H1 (cell line): Measurements from ENCODE around the gene PEPD. TPM values are rescaled to one million over a fixed set of nuclear protein-coding genes. Genes with fewer than 3 reads are reported as not detected.

Source experiments
- CTCF ChIA-PET: fragments of 300-600 bp; sonication (Branson Sonifier 250); formaldehyde crosslinking; loops from one replicate; lab custom pipeline; 2021; ENCODE audit not compliant: partially characterized antibody; lab: Charles Lee
- POLR2A ChIA-PET: fragments of 300-600 bp; sonication (Branson Sonifier 250); formaldehyde crosslinking; loops from one replicate; lab custom pipeline; 2021; ENCODE audit warnings: inconsistent platforms; ENCODE audit not compliant: partially characterized antibody; lab: Charles Lee
- DNase-seq, 2 experiments: peaks; one replicate each; pipeline versions ENCODE4 v3.0.0 to v3.0.0-alpha.2; 2010 to 2022; ENCODE audit warnings: low spot score in 2 of 2, low read depth in 1 of 2, mixed read lengths in 1 of 2
- FAIRE-seq: peaks from 2 replicates; lab custom pipeline; 2011; peaks lifted over from hg19 to GRCh38; lab: Jason Lieb, UNC
- H2AFZ ChIP-seq: 2 replicates; pipeline ENCODE4 v1.8.1; 2012; ENCODE audit warnings: low read length, inconsistent platforms
- H2AK5ac ChIP-seq: 2 replicates; pipeline ENCODE4 v1.6.1; 2013; ENCODE audit warnings: low read depth, low read length
- H2BK120ac ChIP-seq: replicated peaks from 2 replicates; pipeline ENCODE3; 2013; ENCODE audit warnings: low read depth, low read length, inconsistent platforms
- H2BK12ac ChIP-seq: 2 replicates; pipeline ENCODE4 v1.6.1; 2013; ENCODE audit warnings: low read depth, low read length
- H2BK15ac ChIP-seq: 2 replicates; pipeline ENCODE4 v1.6.1; 2013; ENCODE audit warnings: low read length
- H2BK20ac ChIP-seq: 2 replicates; pipeline ENCODE4 v1.6.1; 2013; ENCODE audit warnings: low read length
- H2BK5ac ChIP-seq: 2 replicates; pipeline ENCODE4 v1.6.1; 2013; ENCODE audit warnings: low read depth, low read length
- H3K14ac ChIP-seq: 2 replicates; pipeline ENCODE4 v1.6.1; 2013; ENCODE audit warnings: inconsistent platforms; ENCODE audit not compliant: insufficient read length
- H3K18ac ChIP-seq: 2 replicates; pipeline ENCODE4 v1.6.1; 2013; ENCODE audit warnings: low read length; ENCODE audit errors: extremely low read depth
- H3K23ac ChIP-seq: 2 replicates; pipeline ENCODE4 v1.6.1; 2013; ENCODE audit warnings: inconsistent platforms; ENCODE audit not compliant: insufficient read length
- H3K23me2 ChIP-seq: 2 replicates; pipeline ENCODE4 v1.6.1; 2013; ENCODE audit warnings: low read depth, low read length
- H3K27ac ChIP-seq: 2 replicates; pipeline ENCODE4 v1.6.1; 2011; ENCODE audit warnings: low read depth, low read length, inconsistent platforms
- H3K27me3 ChIP-seq, 4 experiments: replicated peaks in 1 of 4; 1 replicate in 1 of 4; 2 replicates in 3 of 4; pipeline versions ENCODE4 v1.6.1 to v1.8.1; 2011 to 2013; ENCODE audit warnings: low read length in 3 of 4, mild to moderate bottlenecking in 3 of 4, inconsistent platforms in 2 of 4, mixed read lengths in 2 of 4, moderate library complexity in 1 of 4; ENCODE audit not compliant: control insufficient read depth in 3 of 4, insufficient read depth in 3 of 4; ENCODE audit errors: extremely low read depth in 1 of 4
- H3K36me3 ChIP-seq, 4 experiments: 2 replicates each; pipeline versions ENCODE4 v1.6.1 to v1.8.1; 2011 to 2013; ENCODE audit warnings: mild to moderate bottlenecking in 4 of 4, low read length in 3 of 4, moderate library complexity in 2 of 4, control low read depth in 1 of 4, inconsistent platforms in 1 of 4; ENCODE audit not compliant: insufficient read depth in 4 of 4, control insufficient read depth in 2 of 4
- H3K4ac ChIP-seq: replicated peaks from 2 replicates; pipeline ENCODE3; 2013; ENCODE audit warnings: low read length, low read depth, mixed read lengths, inconsistent platforms; ENCODE audit not compliant: insufficient read length
- H3K4me1 ChIP-seq, 4 experiments: replicated peaks in 1 of 4; 1 replicate in 1 of 4; 2 replicates in 3 of 4; pipeline versions ENCODE4 v1.6.1 to v1.8.1; 2011 to 2013; ENCODE audit warnings: low read length in 3 of 4, inconsistent platforms in 2 of 4, mixed read lengths in 1 of 4; ENCODE audit not compliant: insufficient read depth in 4 of 4, control insufficient read depth in 3 of 4
- H3K4me2 ChIP-seq, 2 experiments: 2 replicates each; pipeline versions ENCODE4 v1.6.1 to v1.8.1; 2011 to 2013; ENCODE audit warnings: low read depth in 2 of 2, low read length in 2 of 2, control low read depth in 1 of 2, inconsistent platforms in 1 of 2, mild to moderate bottlenecking in 1 of 2; ENCODE audit not compliant: insufficient read depth in 1 of 2
- H3K4me3 ChIP-seq, 4 experiments: fragments of 200-600, 300-600 bp in 1 of 4; sonication (generic), shearing (Covaris generic), sonication (Bioruptor Twin) in 1 of 4; 2 replicates each; pipeline versions ENCODE4 v1.5.1 to v1.8.1; 2011 to 2016; ENCODE audit warnings: low read length in 4 of 4, low read depth in 3 of 4, control low read depth in 2 of 4, inconsistent platforms in 2 of 4, mild to moderate bottlenecking in 2 of 4, mixed read lengths in 1 of 4, moderate library complexity in 1 of 4; ENCODE audit not compliant: insufficient read depth in 2 of 4; ENCODE audit errors: extremely low read depth in 1 of 4
- H3K56ac ChIP-seq: replicated peaks from 2 replicates; pipeline ENCODE3; 2013; ENCODE audit warnings: low read depth, mild to moderate bottlenecking, mixed read lengths, low read length, inconsistent platforms; ENCODE audit not compliant: insufficient read length
- H3K79me1 ChIP-seq: 2 replicates; pipeline ENCODE4 v1.6.1; 2013; ENCODE audit warnings: low read depth, low read length, control low read depth
- H3K79me2 ChIP-seq, 2 experiments: 2 replicates each; pipeline versions ENCODE4 v1.6.1 to v1.8.1; 2012 to 2013; ENCODE audit warnings: low read length in 2 of 2, mild to moderate bottlenecking in 2 of 2, inconsistent platforms in 1 of 2; ENCODE audit not compliant: insufficient read depth in 2 of 2, control insufficient read depth in 1 of 2
- H3K9ac ChIP-seq, 4 experiments: replicated peaks in 1 of 4; 1 replicate in 1 of 4; 2 replicates in 3 of 4; pipeline versions ENCODE4 v1.6.1 to v1.8.1; 2011 to 2013; ENCODE audit warnings: low read depth in 3 of 4, low read length in 3 of 4, control low read depth in 2 of 4, mild to moderate bottlenecking in 2 of 4, moderate library complexity in 2 of 4, inconsistent platforms in 1 of 4; ENCODE audit errors: extremely low read depth in 1 of 4
- H3K9me3 ChIP-seq, 2 experiments: 2 replicates each; pipeline versions ENCODE4 v1.6.1 to v1.8.1; 2012 to 2013; ENCODE audit warnings: mild to moderate bottlenecking in 2 of 2, moderate library complexity in 2 of 2, control low read depth in 1 of 2, inconsistent platforms in 1 of 2, low read depth in 1 of 2, low read length in 1 of 2, mixed read lengths in 1 of 2; ENCODE audit not compliant: insufficient read depth in 2 of 2
- H4K20me1 ChIP-seq, 2 experiments: replicated peaks in 1 of 2; 2 replicates each; pipeline versions ENCODE3 to v1.8.1; 2011 to 2013; ENCODE audit warnings: inconsistent platforms in 2 of 2, low read length in 2 of 2, mild to moderate bottlenecking in 1 of 2; ENCODE audit not compliant: insufficient read depth in 2 of 2, control insufficient read depth in 1 of 2
- H4K5ac ChIP-seq: 2 replicates; pipeline ENCODE4 v1.6.1; 2013; ENCODE audit warnings: low read length, low read depth, mixed read lengths, inconsistent platforms; ENCODE audit not compliant: insufficient read length
- H4K8ac ChIP-seq: 2 replicates; pipeline ENCODE4 v1.8.0; 2013; ENCODE audit warnings: mild to moderate bottlenecking, moderate library complexity, low read length, inconsistent platforms; ENCODE audit not compliant: insufficient read depth; ENCODE audit errors: extremely low read depth
- H4K91ac ChIP-seq: replicated peaks from 2 replicates; pipeline ENCODE3; 2013; ENCODE audit warnings: low read length, mixed read lengths, inconsistent platforms; ENCODE audit not compliant: insufficient read length
- CTBP2 ChIP-seq: IDR thresholded peaks from 2 replicates; pipeline ENCODE4 v1.7.0; 2011; ENCODE audit warnings: borderline replicate concordance, mild to moderate bottlenecking, moderate library complexity, mixed read lengths, low read length; ENCODE audit not compliant: insufficient read depth, insufficient read length
- EP300 ChIP-seq, 2 experiments: IDR thresholded peaks; 1 replicate in 1 of 2; 2 replicates in 1 of 2; pipeline ENCODE4 v1.6.1; 2011 to 2012; ENCODE audit warnings: low read depth in 2 of 2, low read length in 2 of 2, mild to moderate bottlenecking in 2 of 2, borderline replicate concordance in 1 of 2, inconsistent platforms in 1 of 2, moderate library complexity in 1 of 2
- GTF2F1 ChIP-seq: IDR thresholded peaks from 2 replicates; pipeline ENCODE4 v1.6.1; 2012; ENCODE audit warnings: low read depth, low read length, improper control_type of control experiment, borderline replicate concordance
- JUN ChIP-seq: IDR thresholded peaks from 2 replicates; pipeline ENCODE4 v1.6.1; 2011; ENCODE audit warnings: low read depth, mild to moderate bottlenecking, improper control_type of control experiment, low read length
- JUND ChIP-seq: IDR thresholded peaks from 2 replicates; pipeline ENCODE4 v1.6.1; 2011; ENCODE audit warnings: mild to moderate bottlenecking, improper control_type of control experiment, low read length
- KDM1A ChIP-seq: fragments of 200-600, 300-600 bp; sonication (generic); IDR thresholded peaks from 2 replicates; pipeline ENCODE4 v1.7.1; 2016; ENCODE audit warnings: mild to moderate bottlenecking, low read length, borderline replicate concordance
- SIN3A ChIP-seq, 2 experiments: IDR thresholded peaks in 1 of 2; conservative IDR thresholded peaks in 1 of 2; 2 replicates each; pipeline ENCODE4 v1.6.1; 2011 to 2012; ENCODE audit warnings: low read length in 2 of 2, improper control_type of control experiment in 1 of 2, low read depth in 1 of 2, mild to moderate bottlenecking in 1 of 2
- TAF7 ChIP-seq: optimal IDR thresholded peaks from 2 replicates; pipeline ENCODE3; 2011; ENCODE audit warnings: low read depth, mild to moderate bottlenecking, inconsistent platforms, low read length, moderate library complexity, borderline replicate concordance
- WGBS, 2 experiments: shearing (Covaris generic) in 1 of 2; methylation state at CpG; one replicate each; pipeline versions ENCODE4 v1.1.6 to v1.1.7; 2013 to 2015; ENCODE audit warnings: low lambda C conversion rate in 2 of 2, mixed read lengths in 2 of 2, inconsistent platforms in 1 of 2, low coverage in 1 of 2, missing lambda C conversion rate in 1 of 2; ENCODE audit not compliant: insufficient replicate concordance in 2 of 2, insufficient coverage in 1 of 2, insufficient read length in 1 of 2; ENCODE audit errors: extremely low coverage in 1 of 2, missing lambda C conversion rate in 1 of 2; 5-methylcytosine and 5-hydroxymethylcytosine counted together
- polyA plus RNA-seq, 7 experiments: library from polyadenylated mRNA; depleted of rRNA in 3 of 7; stranded (reverse) in 5 of 7; unstranded in 2 of 7; fragments of >200 nt in 5 of 7; fragments of 200-250 nt in 2 of 7; gene quantifications; 1 replicate in 5 of 7; 2 replicates in 1 of 7; 4 replicates in 1 of 7; pipeline versions ENCODE4 v1.2.1 to v1.2.3, GENCODE V29; 2011 to 2013; ENCODE audit warnings: missing spikeins in 2 of 7, mixed read lengths in 2 of 7
- total RNA-seq: library from RNA; stranded (reverse); fragmentation: NEBNext Ultra II Directional; extraction: Animal tissue kit (Norgen Biotek cat#: 25700); gene quantifications from 2 replicates; pipeline ENCODE4 v1.2.1, GENCODE V29; 2021

The PEPD gene
- total and polyA plus RNA-seq, 2 of the 8 experiments (the other 6 are each of a cell fraction or from before 2014, with no cell fraction given) = 84.1 to 178 TPM

- Histone ChIP-seq H3K4me1 (no peaks in the 10 kb centered on the region; a peak in 1 of 7 replicates), H3K14ac (no peak overlapping the region), H3K4me3 (no peak overlapping the region), H3K27ac (no peak overlapping the region), H2AK5ac (no peak overlapping the region), H3K4ac (no peak overlapping the region), H3K27me3 (0 out of 7 replicates have a peak, but pooled peaks cover 0 to 3% (median 0%) of the 10 kb centered on the region in 4 experiments), H3K9me3 (no peaks in the 10 kb centered on the region), H3K9ac (no peak overlapping the region), H4K20me1 (no peaks in the 10 kb centered on the region), H2BK120ac (no peak overlapping the region), H4K8ac (no peak overlapping the region), H2BK20ac (no peak overlapping the region), H4K91ac (no peak overlapping the region), H3K23me2 (no peaks in the 10 kb centered on the region; the same call in 1 of the 2 replicates), H2BK15ac (no peak overlapping the region), H3K4me2 (no peak overlapping the region), H3K18ac (no peak overlapping the region), H2AFZ (no peak overlapping the region), H2BK5ac (no peak overlapping the region), H3K23ac (no peak overlapping the region), H3K56ac (no peak overlapping the region), H2BK12ac (no peak overlapping the region), H3K36me3 (no peaks in the 10 kb centered on the region), H4K5ac (no peak overlapping the region), H3K79me2 (no peaks in the 10 kb centered on the region), H3K79me1 (no peaks in the 10 kb centered on the region)
- POLR2A ChIA-PET = interaction anchor here (1.1 kb wide), 1 partner anchor 35 kb away, joined by 3 read pairs; no protein-coding TSS in a partner anchor
- FAIRE-seq (no peak), DNase-seq (no peak)
- CTCF ChIA-PET = interaction anchor here (0.7 kb wide), 1 partner anchor 102 kb away, joined by 4 read pairs; no protein-coding TSS in a partner anchor
- 85% methylated on average over 2 of the region's 2 CpGs; no CpG with 5 or more reads in 1 of the 2 experiments for WGBS, 2 experiments
- TF ChIP-seq KDM1A (no peak), JUN (no peak), SIN3A (conservative IDR thresholded peaks at IDR 0.05 in 1 of 2, IDR thresholded peaks at IDR 0.05 in 1 of 2; ENCODE audit: low read depth in 1 of 2, low read length in 2 of 2) (no peak), JUND (no peak), EP300 (IDR thresholded peaks at IDR 0.05; ENCODE audit: borderline replicate concordance in 1 of 2, low read depth in 2 of 2, low read length in 2 of 2) (no peak), CTBP2 (no peak), TAF7 (no peak), GTF2F1 (no peak)
These were observed 178.3 kb downstream of the PEPD start for GRCh38 chr19:33343301-33343700.
